ENCODE results near the gene ZDHHC8.

ZDHHC8 gene

GRCh38 chr22:20115691-20116375 lies 15.8 kb upstream of the ZDHHC8 start, which contains the start of gene RANBP1:
Gene RANBP1, plus strand, starts transcription at chr22:20116104. Its CDS starts 81 bp downstream, at chr22:20116185.
- no peak for DNase-seq

DNA sequence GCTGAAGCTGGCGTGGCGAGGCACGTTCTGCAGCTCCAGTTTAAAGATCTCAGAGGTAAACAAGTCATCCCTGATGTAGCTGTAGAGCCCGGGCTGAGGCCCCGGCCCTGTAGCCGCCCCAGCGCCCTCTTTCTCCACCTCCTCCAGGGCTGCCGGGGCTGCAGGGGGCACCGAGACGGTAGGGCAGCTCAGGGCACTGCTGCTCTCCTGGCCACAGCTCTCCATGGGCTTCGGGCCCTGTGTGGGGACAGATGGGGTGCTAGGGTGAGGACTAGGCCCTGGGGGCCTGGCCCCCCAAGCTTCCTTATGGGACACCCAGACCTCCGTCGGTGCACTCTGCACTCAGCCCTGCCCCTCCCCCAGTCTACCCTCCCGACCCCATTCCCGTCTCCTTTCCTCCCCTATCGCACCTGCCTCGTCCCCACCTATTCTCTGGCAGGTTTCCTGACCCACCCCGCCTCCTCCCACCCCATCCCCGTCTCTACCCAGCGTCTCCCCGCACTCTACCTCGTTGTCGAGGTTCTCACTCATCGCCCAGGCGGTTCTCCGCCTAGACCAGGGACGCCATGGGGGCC lies 15.1 kb upstream of the ZDHHC8 start:
- no peak for DNase-seq

DNA sequence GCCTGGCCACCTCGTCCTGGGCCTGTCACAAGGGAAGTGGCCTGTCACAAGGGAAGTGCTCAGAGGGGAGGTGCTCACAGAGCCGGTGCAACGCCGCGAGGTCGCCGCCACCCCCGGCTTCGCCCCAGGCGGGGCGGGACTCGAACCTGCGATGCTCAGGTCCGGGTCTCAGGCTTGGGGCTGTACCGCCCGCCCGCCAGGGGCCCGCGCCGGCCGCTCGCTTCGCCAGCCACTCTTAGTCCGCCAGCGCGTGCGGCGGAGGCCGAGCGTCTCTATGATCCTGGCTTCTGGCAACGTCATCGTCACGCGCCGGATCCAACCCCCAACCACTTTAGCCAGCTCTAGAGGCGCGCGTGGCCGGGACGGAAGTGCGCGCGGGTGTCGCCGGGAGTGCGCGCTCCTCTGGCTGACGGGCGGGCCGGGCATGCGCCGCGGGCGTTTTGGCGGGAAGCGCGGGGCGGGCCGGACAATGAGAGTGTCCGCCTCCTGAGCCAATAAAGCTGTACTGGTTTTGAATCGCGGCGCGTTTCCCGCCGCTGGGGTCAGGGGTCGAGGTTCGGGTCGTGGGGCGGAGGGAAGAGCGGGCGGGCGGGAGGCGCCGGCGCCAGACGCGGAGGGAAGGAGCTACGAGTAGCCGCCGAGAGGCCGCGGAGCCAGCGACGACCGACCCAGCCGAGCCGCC lies 14.5 kb upstream of the ZDHHC8 start, which contains the start of gene TRMT2A:
TSS of gene TRMT2A (minus strand) at position 276 of the 682 bp plus-strand sequence. CDS start 320 bp downstream, outside the sequence.
- peak; percentile 65 to 90 for DNase-seq

DNA sequence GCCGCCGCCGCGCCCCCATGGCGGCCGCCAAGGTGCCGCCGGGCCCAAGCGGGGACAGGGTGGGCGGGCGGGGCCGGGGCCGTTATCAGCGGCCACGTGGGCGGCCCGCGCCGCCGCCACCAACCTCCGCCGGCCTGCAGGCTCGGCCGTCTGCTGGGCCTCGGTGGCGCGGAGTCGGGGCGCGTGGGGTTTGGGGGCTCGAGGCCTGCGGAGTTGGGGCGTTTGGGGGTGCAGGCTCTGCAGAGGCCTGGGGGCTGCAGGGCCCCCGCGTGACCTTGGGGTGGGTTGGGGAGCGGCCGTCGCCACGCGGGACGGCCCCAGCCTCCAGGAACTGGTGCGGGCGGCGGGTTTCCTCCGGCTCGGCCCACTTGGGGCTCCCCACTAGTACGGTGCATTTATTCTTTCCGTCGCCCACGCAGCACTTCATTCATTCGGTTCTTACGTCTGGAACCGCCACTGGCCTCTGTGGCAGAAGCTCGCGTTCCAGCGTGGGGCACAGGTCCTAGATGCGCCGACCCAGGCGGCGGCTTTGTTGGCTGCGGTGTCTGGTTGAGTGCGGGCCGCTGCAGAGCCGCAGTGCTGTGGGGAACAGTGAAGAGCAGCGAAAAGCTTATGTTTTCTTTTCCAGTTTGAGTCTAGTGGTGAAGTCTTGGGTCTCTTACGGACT lies 13.8 kb upstream of the ZDHHC8 start:
- DNase-seq: no peak

GRCh38 chr22:20118300-20119020 lies 13.1 kb upstream of the ZDHHC8 start:
- DNase-seq: no peak

GRCh38 chr22:20121856-20122415 lies 9.7 kb upstream of the ZDHHC8 start:
- DNase-seq: no peak

GRCh38 chr22:20123366-20124082 lies 8.1 kb upstream of the ZDHHC8 start:
- DNase-seq: no peak

DNA sequence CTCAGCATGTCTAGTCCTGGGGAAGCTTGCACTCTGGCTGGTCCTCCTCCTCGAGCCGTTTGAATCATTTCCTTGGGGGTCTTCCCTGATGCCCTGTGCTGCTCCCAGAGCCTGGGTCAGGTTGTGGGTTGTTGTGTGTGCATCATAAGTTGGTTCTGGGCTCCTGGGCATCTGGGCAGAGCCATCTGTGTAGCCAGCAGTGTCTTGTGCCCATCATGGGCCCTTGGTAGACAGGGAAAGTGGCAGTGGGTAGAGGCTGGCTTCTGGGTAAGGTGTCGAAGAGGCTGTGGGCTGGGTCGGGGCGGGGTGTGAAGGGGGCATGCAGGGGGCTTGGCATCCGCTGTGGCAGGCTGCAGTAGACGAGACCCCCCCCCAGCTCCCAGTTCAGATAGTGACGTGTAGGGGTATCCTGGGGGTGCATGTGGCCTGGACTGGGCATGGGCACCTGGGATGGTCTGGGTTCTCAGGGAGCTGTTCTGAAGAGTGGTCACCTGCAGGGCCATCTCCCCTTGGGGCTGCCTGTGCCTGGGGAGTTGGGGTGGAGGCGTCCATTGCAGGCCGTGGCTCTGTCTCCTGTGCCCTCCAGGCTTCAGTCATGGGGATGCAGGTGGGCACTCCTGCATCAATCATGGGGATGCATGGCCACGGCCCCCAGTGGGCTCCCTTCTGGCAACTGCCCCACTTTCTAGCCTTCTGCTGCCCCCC lies 7.4 kb upstream of the ZDHHC8 start:
- no peak for DNase-seq

DNA sequence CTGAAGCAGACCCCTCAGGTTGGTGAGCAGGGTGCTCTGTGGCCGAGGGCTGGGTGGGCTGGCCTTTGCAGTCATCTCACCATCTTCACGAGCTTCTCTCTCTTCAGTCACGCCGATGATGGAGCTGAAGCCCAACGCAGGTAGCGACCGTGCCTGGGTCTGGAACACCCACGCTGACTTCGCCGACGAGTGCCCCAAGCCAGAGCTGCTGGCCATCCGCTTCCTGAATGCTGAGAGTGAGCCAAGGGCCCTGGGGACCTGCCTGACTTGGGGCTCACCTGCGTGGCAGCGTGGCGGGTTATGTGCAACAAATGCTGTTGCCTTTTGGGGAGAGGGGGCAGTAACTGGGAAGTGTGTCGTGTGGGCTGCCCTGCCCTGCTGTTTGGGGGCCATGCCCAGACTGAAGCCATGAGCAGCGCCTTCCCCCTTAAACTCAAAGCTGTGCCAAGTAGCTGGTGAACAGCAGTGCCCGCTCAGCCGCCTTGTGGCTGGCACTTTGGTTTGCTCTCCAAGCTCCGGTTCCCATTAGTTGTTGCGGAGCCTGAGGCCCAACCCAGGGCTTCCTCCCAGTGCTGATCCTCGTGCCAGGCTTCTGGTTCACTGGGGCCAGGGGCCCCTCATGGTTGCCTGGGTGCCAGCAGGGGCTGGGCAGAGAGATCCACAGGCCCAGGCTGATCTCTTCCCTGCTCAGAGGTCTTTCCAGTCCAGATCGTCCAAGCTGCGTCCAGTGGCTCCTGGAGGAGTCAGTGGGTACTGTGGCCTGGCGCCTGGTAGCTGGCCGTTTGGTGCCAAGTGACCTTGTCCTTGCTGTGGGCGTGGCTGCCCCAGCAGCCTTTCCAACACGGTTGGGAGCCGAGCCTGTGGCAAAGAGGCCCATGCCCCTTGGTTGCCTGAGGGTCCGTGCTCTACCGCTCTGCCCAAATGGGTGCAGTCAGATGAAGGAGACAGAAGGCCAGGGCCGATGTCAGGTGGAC lies 6.1 kb upstream of the ZDHHC8 start:
- DNase-seq: no peak

DNA sequence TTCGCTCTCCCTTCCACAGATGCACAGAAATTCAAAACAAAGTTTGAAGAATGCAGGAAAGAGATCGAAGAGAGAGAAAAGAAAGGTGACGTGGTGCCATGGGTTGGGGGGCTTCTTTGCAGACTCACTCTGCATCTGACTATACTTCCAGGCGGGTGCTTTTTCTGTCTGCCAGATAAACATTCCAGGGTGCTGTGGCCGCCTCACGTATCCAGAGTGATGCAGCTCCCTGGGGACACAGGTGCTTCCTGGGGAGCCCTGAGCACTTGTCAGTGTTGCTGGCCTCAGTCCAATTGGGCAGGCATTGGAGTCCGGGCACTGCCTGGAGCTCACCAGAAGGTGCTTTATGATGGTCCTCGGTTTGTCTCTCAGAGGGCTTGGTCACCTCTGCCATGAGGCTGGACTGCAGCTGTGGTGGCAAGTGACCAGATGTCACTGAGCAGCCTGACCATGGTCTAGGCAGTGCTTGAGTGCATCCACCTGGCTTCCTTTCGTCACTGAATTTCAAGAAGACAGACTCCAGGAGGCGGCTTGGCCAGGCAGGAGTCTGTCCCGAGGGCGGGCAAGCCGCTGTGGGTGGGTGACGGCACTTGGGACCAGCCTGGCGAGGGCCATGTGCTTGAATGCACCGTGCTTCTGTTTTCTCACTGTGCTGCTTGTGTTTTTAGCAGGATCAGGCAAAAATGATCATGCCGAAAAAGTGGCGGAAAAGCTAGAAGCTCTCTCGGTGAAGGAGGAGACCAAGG lies 5.1 kb upstream of the ZDHHC8 start:
- no peak for DNase-seq

GRCh38 chr22:20127318-20127868 lies 4.2 kb upstream of the ZDHHC8 start:
- no peak for DNase-seq

GRCh38 chr22:20127869-20128618 lies 3.6 kb upstream of the ZDHHC8 start:
- no peak for DNase-seq

- no peak for DNase-seq
These were observed 3.0 kb upstream of the ZDHHC8 start for GRCh38 chr22:20128619-20128901.

GRCh38 chr22:20128902-20129746 lies 2.5 kb upstream of the ZDHHC8 start:
- DNase-seq: peak in 1 of 2 experiments; percentile 12

- no peak for DNase-seq
These were observed 1.9 kb upstream of the ZDHHC8 start for GRCh38 chr22:20129747-20130014.

GRCh38 chr22:20130319-20130718 lies 1.3 kb upstream of the ZDHHC8 start:
- DNase-seq: no peak
